Astrocyte (in vitro differentiated cells and primary cell): ENCODE results near the gene SYT2. TPM values are rescaled to one million over a fixed set of nuclear protein-coding genes. Genes with fewer than 3 reads are reported as not detected.

Experiments used
- DNase-seq: peaks from one replicate; pipeline ENCODE4 v3.0.0-alpha.2; 2010; ENCODE audit warnings: low read depth
- FAIRE-seq: peaks from 2 replicates; lab custom pipeline; 2011; peaks lifted over from hg19 to GRCh38; lab: Jason Lieb, UNC
- H2AFZ ChIP-seq: 2 replicates; pipeline ENCODE4 v1.6.0; 2012; ENCODE audit warnings: low read depth, low read length, inconsistent platforms
- H3K27ac ChIP-seq: 2 replicates; pipeline ENCODE4 v1.5.1; 2011; ENCODE audit warnings: low read depth, low read length, inconsistent platforms
- H3K27me3 ChIP-seq: 2 replicates; pipeline ENCODE4 v1.6.0; 2011; ENCODE audit warnings: low read length, inconsistent platforms; ENCODE audit not compliant: insufficient read depth
- H3K36me3 ChIP-seq: 2 replicates; pipeline ENCODE4 v1.5.1; 2011; ENCODE audit warnings: low read length, inconsistent platforms; ENCODE audit not compliant: insufficient read depth
- H3K4me1 ChIP-seq: 2 replicates; pipeline ENCODE4 v1.5.1; 2011; ENCODE audit warnings: low read length, inconsistent platforms; ENCODE audit not compliant: insufficient read depth
- H3K4me2 ChIP-seq: 2 replicates; pipeline ENCODE4 v1.6.0; 2012; ENCODE audit warnings: low read length, inconsistent platforms
- H3K4me3 ChIP-seq: 2 replicates; pipeline ENCODE4 v1.5.1; 2011; ENCODE audit warnings: low read depth, mild to moderate bottlenecking, low read length, inconsistent platforms; ENCODE audit not compliant: insufficient read depth
- H3K79me2 ChIP-seq: 2 replicates; pipeline ENCODE4 v1.6.0; 2012; ENCODE audit warnings: mild to moderate bottlenecking, low read length, inconsistent platforms; ENCODE audit not compliant: insufficient read depth
- H3K9ac ChIP-seq: 2 replicates; pipeline ENCODE4 v1.6.0; 2012; ENCODE audit warnings: mild to moderate bottlenecking, low read length, inconsistent platforms
- H3K9me3 ChIP-seq: 2 replicates; pipeline ENCODE4 v1.5.1; 2012; ENCODE audit warnings: low read depth, mild to moderate bottlenecking, low read length, inconsistent platforms; ENCODE audit not compliant: insufficient read depth
- H4K20me1 ChIP-seq: 2 replicates; pipeline ENCODE4 v1.6.0; 2012; ENCODE audit warnings: low read length, inconsistent platforms; ENCODE audit not compliant: insufficient read depth
- H3K27ac Mint-ChIP-seq: one replicate; pipeline ENCODE4 v1.8.0; 2021; ENCODE audit warnings: mild to moderate bottlenecking, mixed read lengths; ENCODE audit not compliant: unreplicated experiment
- H3K27me3 Mint-ChIP-seq: one replicate; pipeline ENCODE4 v1.8.0; 2021; ENCODE audit warnings: low read depth, mixed read lengths; ENCODE audit not compliant: unreplicated experiment
- H3K36me3 Mint-ChIP-seq: one replicate; pipeline ENCODE4 v1.8.0; 2021; ENCODE audit warnings: low read depth, mixed read lengths; ENCODE audit not compliant: unreplicated experiment
- H3K4me1 Mint-ChIP-seq: one replicate; pipeline ENCODE4 v1.8.0; 2021; ENCODE audit warnings: low read depth, mixed read lengths; ENCODE audit not compliant: unreplicated experiment
- H3K4me3 Mint-ChIP-seq: one replicate; pipeline ENCODE4 v1.8.0; 2021; ENCODE audit warnings: mild to moderate bottlenecking, moderate library complexity, mixed read lengths; ENCODE audit not compliant: unreplicated experiment
- H3K9me3 Mint-ChIP-seq: one replicate; pipeline ENCODE4 v1.8.0; 2021; ENCODE audit warnings: mild to moderate bottlenecking, mixed read lengths; ENCODE audit not compliant: unreplicated experiment
- EZH2 ChIP-seq: IDR thresholded peaks from 2 replicates; pipeline ENCODE4 v1.6.1; 2012; ENCODE audit warnings: mild to moderate bottlenecking, low read length, inconsistent platforms; ENCODE audit not compliant: insufficient read depth
- total RNA-seq: library from RNA; stranded (reverse); gene quantifications from 2 replicates; pipeline ENCODE4 v1.2.1, GENCODE V29; 2021
- TF ChIP-seq, protein P1 (sequence below): IDR thresholded peaks from 2 replicates; pipeline ENCODE4 v1.5.1; 2011; ENCODE audit warnings: low read depth, mild to moderate bottlenecking, inconsistent platforms, low read length, moderate library complexity; ENCODE audit not compliant: insufficient read depth

SYT2 gene
- total RNA-seq, 1 donor from 2014 or later, result 0.27 TPM

DNA sequence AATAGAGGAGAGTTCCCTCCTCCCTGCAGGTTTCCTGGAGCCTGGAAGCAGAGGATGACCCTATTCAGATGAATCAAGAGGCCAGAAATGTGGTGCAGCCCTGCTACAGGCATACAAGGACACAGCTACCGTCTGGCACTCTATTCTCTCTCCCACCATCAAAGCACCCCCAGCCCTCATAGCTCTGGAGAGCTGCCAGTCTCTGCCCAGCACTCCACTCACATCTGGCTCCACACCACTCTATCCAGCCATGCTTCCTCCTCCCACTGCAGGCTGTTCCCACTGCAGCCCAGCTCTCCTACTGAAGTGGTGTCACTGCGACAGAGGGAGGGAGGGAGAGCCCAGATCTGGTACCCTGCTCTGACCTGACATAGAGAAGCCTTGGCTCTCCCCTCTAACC, 18.4 kb downstream of the SYT2 start:
- TF ChIP-seq, protein P1, sequence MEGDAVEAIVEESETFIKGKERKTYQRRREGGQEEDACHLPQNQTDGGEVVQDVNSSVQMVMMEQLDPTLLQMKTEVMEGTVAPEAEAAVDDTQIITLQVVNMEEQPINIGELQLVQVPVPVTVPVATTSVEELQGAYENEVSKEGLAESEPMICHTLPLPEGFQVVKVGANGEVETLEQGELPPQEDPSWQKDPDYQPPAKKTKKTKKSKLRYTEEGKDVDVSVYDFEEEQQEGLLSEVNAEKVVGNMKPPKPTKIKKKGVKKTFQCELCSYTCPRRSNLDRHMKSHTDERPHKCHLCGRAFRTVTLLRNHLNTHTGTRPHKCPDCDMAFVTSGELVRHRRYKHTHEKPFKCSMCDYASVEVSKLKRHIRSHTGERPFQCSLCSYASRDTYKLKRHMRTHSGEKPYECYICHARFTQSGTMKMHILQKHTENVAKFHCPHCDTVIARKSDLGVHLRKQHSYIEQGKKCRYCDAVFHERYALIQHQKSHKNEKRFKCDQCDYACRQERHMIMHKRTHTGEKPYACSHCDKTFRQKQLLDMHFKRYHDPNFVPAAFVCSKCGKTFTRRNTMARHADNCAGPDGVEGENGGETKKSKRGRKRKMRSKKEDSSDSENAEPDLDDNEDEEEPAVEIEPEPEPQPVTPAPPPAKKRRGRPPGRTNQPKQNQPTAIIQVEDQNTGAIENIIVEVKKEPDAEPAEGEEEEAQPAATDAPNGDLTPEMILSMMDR, result no peak
- Histone ChIP-seq H3K36me3 (no peaks in the 10 kb centered on the region), H2AFZ (no peak overlapping the region), H3K27me3 (peaks cover 44% of the 10 kb centered on the region), H3K4me2 (no peak overlapping the region), H3K9me3 (no peaks in the 10 kb centered on the region), H3K79me2 (no peaks in the 10 kb centered on the region), H3K4me1 (no peaks in the 10 kb centered on the region), H3K27ac (no peak overlapping the region), H3K9ac (no peak overlapping the region), H4K20me1 (peaks cover 3% of the 10 kb centered on the region), H3K4me3 (no peak overlapping the region)
- DNase-seq (no peak), FAIRE-seq (no peak)
- Mint-ChIP-seq H3K27me3 (peaks cover 89% of the 10 kb centered on the region), H3K27ac (no peak overlapping the region), H3K36me3 (no peaks in the 10 kb centered on the region), H3K9me3 (no peaks in the 10 kb centered on the region), H3K4me1 (no peaks in the 10 kb centered on the region), H3K4me3 (no peak overlapping the region)

DNA sequence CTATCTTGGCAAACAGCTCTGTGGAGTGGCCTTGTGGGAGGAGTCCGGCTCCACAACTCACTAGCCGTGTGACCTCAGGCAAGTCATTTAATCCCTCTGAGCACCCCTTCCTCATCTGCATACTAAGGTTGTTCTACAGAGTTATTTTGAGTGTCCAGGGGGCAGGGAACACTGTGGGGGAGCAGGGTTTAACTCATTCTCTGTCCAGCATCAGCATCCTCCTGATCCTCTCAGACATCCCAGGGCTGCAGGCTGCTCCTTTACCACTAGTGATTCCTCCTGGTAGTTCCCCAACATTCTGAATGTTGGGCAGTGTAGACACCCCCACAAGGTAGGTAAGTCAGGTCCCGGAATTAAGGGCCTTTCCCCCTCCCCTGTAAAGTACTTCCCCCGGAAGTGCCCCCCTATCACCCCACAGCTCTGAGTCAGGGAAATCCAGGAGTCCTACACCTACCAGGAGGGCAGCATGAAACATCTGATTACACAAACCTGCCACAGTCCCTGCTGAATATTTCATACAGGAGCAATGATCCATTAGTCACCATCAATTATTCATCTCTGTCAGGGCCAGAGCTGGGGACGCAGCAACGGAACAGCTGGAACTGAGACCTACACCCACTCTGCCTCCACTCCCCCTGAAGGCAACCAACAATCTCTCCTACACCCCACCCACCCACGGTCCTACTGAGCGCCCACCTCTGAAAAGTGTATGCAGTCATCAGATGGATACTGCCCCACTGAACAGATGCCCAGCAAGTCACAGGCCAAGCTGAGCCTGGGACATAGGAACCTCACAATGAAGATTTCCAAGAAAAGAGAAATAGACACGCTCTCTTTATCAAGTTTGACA, 20.5 kb downstream of the SYT2 start:
- Mint-ChIP-seq H3K27me3 (peaks cover 74% of the 10 kb centered on the region), H3K9me3 (no peaks in the 10 kb centered on the region), H3K4me3 (no peak overlapping the region), H3K4me1 (peaks cover 8% of the 10 kb centered on the region), H3K36me3 (no peaks in the 10 kb centered on the region), H3K27ac (no peak overlapping the region)
- Histone ChIP-seq H4K20me1 (peaks cover 3% of the 10 kb centered on the region), H3K79me2 (no peaks in the 10 kb centered on the region), H3K9ac (no peak overlapping the region), H3K27me3 (peaks cover 46% of the 10 kb centered on the region), H3K36me3 (no peaks in the 10 kb centered on the region), H3K4me2 (no peak overlapping the region), H3K9me3 (no peaks in the 10 kb centered on the region), H2AFZ (no peak overlapping the region), H3K27ac (no peak overlapping the region), H3K4me3 (no peak overlapping the region), H3K4me1 (no peaks in the 10 kb centered on the region)
- TF ChIP-seq, protein P1, result no peak
- no peak for TF ChIP-seq EZH2
- DNase-seq (no peak), FAIRE-seq (no peak)

DNA sequence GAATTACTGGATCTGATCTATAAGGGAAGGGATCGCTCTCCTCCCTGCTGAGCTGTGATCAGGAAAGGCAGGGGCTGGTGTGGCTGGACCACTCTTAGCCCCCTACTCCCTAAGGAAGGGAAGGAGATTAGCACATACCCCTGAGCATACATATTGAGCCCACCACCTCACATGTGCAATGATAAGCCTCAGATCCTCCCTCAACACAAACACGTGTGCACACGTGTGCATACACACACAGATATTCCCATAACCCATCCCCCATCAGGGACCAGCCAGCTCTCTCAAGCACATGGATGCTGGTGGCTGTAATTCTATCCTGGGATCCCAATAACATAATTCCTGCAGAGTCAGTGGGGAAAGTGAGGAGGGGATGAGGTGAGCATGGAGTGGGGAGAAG, 21.2 kb downstream of the SYT2 start:
- Histone ChIP-seq H3K27me3 (peaks cover 50% of the 10 kb centered on the region), H3K4me3 (no peak overlapping the region), H3K4me2 (no peak overlapping the region), H3K36me3 (no peaks in the 10 kb centered on the region), H3K27ac (no peak overlapping the region), H4K20me1 (peaks cover 3% of the 10 kb centered on the region), H2AFZ (no peak overlapping the region), H3K79me2 (no peaks in the 10 kb centered on the region), H3K4me1 (no peaks in the 10 kb centered on the region), H3K9ac (no peak overlapping the region), H3K9me3 (no peaks in the 10 kb centered on the region)
- TF ChIP-seq, protein P1, result no peak
- TF ChIP-seq EZH2, result no peak
- DNase-seq (no peak), FAIRE-seq (no peak)
- peaks cover 69% of the 10 kb centered on the region for H3K27me3 Mint-ChIP-seq
- H3K9me3 Mint-ChIP-seq, result no peaks in the 10 kb centered on the region
- no peak overlapping the region for H3K4me3 Mint-ChIP-seq
- no peak overlapping the region for H3K27ac Mint-ChIP-seq
- peaks cover 12% of the 10 kb centered on the region for H3K4me1 Mint-ChIP-seq
- no peaks in the 10 kb centered on the region for H3K36me3 Mint-ChIP-seq
